Breast epithelium (tissue), 3 donors: ENCODE measurements around the gene UBE3C.
"Not testable (repeated sequence)": the region's sequence is repeated elsewhere in the genome, so short reads cannot be mapped to it uniquely, and the experiment has no call there.

Source experiments
- CTCF ChIP-seq, 3 donors: fragments of 450-650 bp; IDR thresholded peaks; one replicate each; pipeline ENCODE4 v1.5.1; 2016 to 2017; ENCODE audit warnings: antibody characterized with exemption in 3 of 3, mild to moderate bottlenecking in 3 of 3, moderate library complexity in 3 of 3
- POLR2A ChIP-seq: fragments of 450-650 bp; IDR thresholded peaks from one replicate; pipeline ENCODE4 v1.6.1; 2016; ENCODE audit warnings: antibody characterized with exemption, mild to moderate bottlenecking, moderate library complexity
- POLR2AphosphoS5 ChIP-seq, 3 donors: sonication (generic); formaldehyde crosslinking; IDR thresholded peaks; one replicate each; pipeline ENCODE4 v1.6.1; 2017; ENCODE audit warnings: antibody characterized with exemption in 3 of 3

DNA sequence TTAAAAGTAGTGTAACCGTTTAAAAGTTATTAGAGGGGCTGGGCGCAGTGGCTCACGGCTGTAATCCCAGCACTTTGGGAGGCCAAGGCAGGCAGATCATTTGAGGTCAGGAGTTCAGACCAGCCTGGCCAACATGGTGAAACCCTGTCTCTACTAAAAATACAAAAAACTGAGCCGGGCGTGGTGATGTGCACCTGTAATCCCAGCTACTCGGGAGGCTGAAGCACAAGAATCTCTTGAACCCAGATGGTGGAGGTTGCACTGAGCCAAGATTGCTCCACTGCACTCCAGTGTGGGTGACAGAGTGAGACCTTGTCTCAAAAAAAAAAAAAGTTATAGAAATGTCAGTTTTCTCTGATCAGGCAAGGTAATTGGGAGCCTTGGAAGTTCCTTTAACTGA is 113.1 kb downstream of the UBE3C start:
- TF ChIP-seq POLR2AphosphoS5 (IDR thresholded peaks at IDR 0.05); CTCF (IDR thresholded peaks at IDR 0.05); POLR2A: not testable (repeated sequence)
